Transverse colon (tissue), 4 donors: Measurements from ENCODE around the gene OLA1.

Source experiments
- CTCF ChIP-seq, 5 experiments: fragments of 200-600 bp in 3 of 5; fragments of 450-650 bp in 2 of 5; sonication (generic) in 3 of 5; IDR thresholded peaks; 1 replicate in 2 of 5; 2 replicates in 3 of 5; pipeline ENCODE4 v1.5.1; 2016 to 2017; ENCODE audit warnings: antibody characterized with exemption in 5 of 5, inconsistent platforms in 3 of 5, mild to moderate bottlenecking in 2 of 5, moderate library complexity in 1 of 5
- EP300 ChIP-seq: sonication (generic); formaldehyde crosslinking; IDR thresholded peaks from one replicate; pipeline ENCODE4 v1.6.1; 2017; ENCODE audit warnings: antibody characterized with exemption, low read depth
- POLR2A ChIP-seq: fragments of 450-650 bp; IDR thresholded peaks from one replicate; pipeline ENCODE4 v1.6.1; 2016; ENCODE audit warnings: antibody characterized with exemption, mild to moderate bottlenecking, moderate library complexity
- POLR2AphosphoS5 ChIP-seq, 3 donors: sonication (generic); formaldehyde crosslinking; IDR thresholded peaks; one replicate each; pipeline ENCODE4 v1.6.1; 2016; ENCODE audit warnings: antibody characterized with exemption in 3 of 3

- TF ChIP-seq CTCF (IDR thresholded peaks at IDR 0.05) (no peak), POLR2A (no peak), POLR2AphosphoS5 (IDR thresholded peaks at IDR 0.05) (no peak), EP300 (no peak)
Measured at GRCh38 chr2:174235680-174236079, 12.7 kb downstream of the OLA1 start.
